NAMALWA (cell line): ENCODE data around the gene STAM2.

Experiments used
- DNase-seq: peaks from one replicate; pipeline ENCODE4 v3.0.0-alpha.2; 2015; ENCODE audit warnings: low spot score

Gene STAM2

GRCh38 chr2:152071518-152071917, 104.0 kb downstream of the STAM2 start:
- DNase-seq = peak; percentile 19

DNA sequence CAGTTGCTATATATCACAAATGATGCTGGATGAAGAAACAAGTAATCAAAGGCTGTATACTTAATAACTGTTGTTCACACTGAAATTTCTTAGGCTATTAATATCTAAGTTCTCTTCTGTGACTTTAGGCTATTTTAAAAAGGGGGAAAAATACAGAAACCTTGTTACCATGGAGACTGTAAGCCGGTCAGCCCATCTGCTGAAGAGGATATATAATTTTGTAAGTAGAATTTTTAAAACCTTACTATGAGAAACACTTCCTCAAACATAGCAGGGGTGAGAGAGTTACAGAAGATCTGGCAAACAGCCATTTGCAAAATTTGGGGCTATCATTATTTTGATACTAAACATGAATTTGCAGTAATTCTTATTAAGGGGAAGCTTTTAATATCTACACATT, 104.5 kb downstream of the STAM2 start:
- peak; percentile 85 for DNase-seq

GRCh38 chr2:152068226-152068625, 107.3 kb downstream of the STAM2 start:
- no peak for DNase-seq

DNA sequence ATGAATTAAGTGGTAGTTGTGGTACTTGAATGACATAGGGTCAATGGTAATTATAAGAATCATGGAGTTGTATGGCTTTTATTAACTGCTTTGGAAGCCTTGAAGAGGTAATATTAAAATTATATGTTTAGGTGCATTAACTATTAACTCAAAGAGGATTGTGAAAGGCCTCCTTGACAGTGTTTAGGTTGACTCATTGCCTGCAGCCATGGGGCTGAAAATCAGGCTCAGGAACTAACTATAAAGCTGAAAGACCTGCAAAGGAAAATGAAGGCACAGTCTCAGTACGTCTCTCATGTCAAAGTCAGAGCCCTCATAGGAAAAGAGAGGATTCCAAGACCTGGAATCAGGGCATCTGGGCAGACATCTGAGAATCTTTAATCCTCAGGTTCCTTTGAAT, 107.7 kb downstream of the STAM2 start:
- DNase-seq = no peak
